SKM-1 (cell line): ENCODE results near the gene MYO1C.
"Not testable (repeated sequence)": the region's sequence is repeated elsewhere in the genome, so short reads cannot be mapped to it uniquely, and the experiment has no call there.

Experiments used
- DNase-seq: peaks from one replicate; lab custom pipeline; 2025; ENCODE audit not compliant: unreplicated experiment; lab: John Stamatoyannopoulos, UW

The MYO1C gene, protein sequence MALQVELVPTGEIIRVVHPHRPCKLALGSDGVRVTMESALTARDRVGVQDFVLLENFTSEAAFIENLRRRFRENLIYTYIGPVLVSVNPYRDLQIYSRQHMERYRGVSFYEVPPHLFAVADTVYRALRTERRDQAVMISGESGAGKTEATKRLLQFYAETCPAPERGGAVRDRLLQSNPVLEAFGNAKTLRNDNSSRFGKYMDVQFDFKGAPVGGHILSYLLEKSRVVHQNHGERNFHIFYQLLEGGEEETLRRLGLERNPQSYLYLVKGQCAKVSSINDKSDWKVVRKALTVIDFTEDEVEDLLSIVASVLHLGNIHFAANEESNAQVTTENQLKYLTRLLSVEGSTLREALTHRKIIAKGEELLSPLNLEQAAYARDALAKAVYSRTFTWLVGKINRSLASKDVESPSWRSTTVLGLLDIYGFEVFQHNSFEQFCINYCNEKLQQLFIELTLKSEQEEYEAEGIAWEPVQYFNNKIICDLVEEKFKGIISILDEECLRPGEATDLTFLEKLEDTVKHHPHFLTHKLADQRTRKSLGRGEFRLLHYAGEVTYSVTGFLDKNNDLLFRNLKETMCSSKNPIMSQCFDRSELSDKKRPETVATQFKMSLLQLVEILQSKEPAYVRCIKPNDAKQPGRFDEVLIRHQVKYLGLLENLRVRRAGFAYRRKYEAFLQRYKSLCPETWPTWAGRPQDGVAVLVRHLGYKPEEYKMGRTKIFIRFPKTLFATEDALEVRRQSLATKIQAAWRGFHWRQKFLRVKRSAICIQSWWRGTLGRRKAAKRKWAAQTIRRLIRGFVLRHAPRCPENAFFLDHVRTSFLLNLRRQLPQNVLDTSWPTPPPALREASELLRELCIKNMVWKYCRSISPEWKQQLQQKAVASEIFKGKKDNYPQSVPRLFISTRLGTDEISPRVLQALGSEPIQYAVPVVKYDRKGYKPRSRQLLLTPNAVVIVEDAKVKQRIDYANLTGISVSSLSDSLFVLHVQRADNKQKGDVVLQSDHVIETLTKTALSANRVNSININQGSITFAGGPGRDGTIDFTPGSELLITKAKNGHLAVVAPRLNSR

GRCh38 chr17:1492249-1493206 is at the start of gene MYO1C:
MYO1C (minus strand) TSS chr17:1492686; CDS start chr17:1492487, 199 bp downstream.
- DNase-seq = no peak

- DNase-seq = no peak
These were observed 49.0 kb upstream of the MYO1C start for GRCh38 chr17:1541367-1541904.

DNA sequence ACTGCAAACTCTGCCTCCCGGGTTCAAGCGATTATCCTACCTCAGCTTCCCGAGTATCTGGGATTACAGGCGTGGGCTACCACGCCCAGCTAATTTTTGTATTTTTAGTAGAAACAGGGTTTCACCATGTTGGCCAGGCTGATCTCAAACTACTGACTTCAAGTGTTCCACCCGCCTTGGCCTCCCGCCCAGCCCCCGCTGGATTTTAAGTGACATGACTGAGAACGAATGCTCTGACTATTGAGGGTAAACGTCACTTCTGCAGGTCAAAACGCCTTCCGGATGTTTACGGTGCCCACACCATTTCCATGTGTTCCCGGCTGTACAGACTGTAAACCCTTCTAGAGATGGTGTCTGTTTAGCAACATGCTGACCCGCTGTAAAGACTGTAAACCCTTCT is 47.3 kb upstream of the MYO1C start:
- no peak for DNase-seq

DNA sequence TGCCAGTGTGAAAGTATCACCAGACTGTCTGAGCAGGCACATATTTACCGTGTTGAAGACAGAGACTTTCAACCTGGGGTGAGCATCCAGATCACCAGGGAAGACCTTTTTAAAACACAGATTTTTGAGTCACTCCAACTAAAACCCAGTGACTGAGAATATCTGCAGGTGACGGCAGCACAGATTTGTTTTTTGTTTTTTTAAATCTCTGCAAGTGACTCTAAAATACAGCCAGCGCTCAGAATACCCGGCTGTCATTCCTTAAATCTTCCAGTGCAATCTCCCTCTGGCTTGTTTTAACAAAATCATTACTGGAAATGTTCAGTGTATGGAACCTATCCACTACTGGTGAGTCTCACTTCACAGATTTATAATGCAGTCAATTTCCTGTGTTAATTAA is 43.3 kb upstream of the MYO1C start:
- DNase-seq = no peak

DNA sequence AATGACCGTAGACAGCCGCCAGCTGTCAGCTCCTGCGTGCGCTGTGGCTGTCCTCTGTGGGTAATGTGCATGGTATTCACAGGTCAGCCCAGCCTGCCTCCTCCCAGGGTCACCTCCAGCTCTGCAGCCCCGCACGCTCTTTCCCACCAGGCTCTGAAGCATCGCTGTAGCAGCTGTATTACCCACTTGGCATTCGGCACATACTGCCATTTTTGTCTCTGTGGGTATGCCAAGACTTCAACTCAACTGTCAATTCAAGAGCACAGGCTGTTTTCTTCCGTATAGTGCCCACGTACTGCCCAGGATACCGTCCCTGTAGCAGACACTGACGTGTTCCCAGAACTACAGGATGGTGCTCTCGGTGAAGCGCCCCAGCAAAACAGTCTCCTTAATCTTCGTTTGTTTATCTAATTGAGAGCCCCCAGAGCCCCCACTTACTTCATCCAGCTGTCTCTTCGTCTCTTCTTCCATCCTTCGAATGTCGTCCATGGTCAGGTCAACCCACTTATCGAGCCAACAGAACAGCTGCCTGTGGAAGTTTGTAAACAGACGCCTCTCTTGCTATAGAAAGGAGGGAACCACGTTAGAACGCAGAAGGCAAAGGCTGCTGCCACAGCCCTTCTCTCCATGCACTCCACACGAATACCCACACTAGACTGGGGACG is 41.3 kb upstream of the MYO1C start:
- DNase-seq = no peak

- DNase-seq = peak; percentile 3
These were observed 40.5 kb upstream of the MYO1C start for GRCh38 chr17:1532836-1533602.

DNA sequence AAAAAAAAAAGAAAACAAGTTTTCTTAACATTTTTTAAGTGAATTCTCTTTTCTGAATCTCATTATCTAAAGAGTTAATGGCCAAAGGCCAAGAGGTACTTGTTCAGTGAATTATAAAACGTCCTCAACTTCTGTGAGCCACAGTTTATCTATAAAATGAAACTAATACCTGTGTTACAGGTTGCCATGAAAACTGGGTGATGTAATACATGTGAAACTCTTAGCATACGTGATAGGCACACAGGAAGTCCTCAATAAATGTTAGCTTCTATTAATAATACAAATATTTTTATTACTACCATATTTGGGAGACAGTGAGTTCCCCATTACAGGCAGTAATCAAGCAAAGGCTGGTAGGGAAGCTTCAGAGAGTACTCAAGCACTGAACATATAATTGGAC is 37.4 kb upstream of the MYO1C start:
- DNase-seq = no peak

DNA sequence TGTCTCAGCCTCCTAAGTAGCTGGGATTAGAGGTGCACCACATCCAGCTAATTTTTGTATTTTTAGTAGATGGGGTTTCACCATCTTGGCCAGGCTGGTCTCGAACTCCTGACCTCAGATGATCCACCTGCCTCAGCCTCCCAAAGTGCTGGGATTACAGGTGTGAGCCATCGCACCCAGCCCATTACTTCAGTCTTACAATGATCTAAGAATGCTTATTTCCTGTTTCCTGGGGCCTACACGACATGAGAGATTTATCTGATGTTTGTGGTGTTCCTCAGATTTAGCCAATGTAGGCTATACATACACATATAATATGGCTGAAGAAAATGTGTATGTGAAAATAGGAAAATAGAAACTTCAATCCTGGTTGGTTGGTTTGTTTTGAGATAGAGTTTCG is 34.4 kb upstream of the MYO1C start:
- DNase-seq = not testable (repeated sequence)

DNA sequence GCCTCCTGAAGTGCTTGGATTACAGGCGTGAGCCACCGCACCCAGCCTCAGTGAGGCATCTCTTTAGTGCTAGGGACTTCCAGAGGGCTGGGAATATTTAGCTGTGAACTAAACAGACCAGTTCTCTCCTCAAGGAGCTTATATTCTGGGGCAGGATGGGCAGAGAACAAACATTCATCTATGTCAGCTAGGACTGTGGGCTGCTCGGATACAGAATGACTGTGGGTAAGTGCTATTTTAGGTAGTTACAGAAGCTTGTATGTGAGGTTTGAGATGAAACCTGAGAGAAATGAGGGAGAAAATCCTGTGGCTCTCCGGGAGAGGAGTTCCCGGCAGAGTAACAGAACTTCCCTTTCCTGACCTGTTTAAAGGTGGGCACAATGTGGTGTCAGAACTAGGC is 30.1 kb upstream of the MYO1C start:
- DNase-seq = no peak

GRCh38 chr17:1521086-1521640 is 28.7 kb upstream of the MYO1C start:
- DNase-seq = no peak

DNA sequence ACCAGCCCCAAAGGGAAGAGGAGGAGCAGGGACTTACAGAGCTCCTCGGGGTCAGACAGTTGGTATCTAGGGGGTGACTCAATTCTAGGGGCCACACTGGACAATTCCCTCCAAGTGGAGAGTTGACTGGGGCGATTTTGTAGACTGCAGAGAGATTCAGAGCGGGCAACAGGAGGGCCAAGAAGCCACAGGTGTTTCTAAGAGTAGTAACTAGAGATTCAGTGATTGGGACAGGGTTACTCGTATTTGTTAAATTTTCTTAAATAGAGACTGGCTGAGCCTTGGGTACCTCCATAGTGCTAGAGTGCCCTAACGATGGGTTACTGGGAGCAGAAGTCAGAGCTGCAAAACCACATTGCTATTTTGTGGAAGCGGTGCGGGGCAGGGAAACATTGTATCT is 27.2 kb upstream of the MYO1C start:
- DNase-seq = no peak

GRCh38 chr17:1518410-1518809 is 25.9 kb upstream of the MYO1C start:
- no peak for DNase-seq

- DNase-seq = peak; percentile 76
These were observed 24.1 kb upstream of the MYO1C start, which contains the start of gene INPP5K for GRCh38 chr17:1516388-1517161. INPP5K (minus strand) TSS chr17:1516612; CDS start chr17:1516499, 113 bp downstream.

GRCh38 chr17:1515640-1516387 is 23.3 kb upstream of the MYO1C start:
- no peak for DNase-seq

- DNase-seq = no peak
These were observed 19.9 kb upstream of the MYO1C start for GRCh38 chr17:1512351-1512750.

DNA sequence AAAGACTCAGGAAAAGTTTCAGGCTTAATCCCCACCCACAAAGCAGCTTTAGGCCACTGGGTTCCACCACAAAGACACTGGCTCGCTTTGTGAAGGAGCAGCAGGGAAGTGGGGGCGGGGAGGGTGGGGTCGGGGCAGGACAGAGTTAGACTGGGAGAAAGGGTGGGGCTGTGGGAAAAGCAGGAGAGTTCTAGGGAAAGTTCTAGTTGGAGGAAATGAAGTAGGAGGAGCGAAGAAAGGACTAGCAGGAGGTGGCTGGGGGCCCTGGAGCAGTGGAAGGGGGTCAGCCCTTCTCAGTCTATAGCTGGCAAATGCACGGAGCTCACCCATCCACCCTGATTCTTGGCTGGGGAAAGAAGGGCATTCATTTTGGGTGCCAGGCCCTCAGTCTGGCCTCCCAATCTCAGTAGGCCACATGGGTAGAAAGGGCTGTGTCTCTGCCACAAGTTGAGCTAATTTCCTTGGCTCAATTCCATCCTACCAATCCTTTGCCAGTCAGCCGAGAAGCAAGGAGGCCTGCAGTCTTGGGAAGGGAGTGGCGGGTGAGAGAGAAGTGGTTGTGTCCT is 19.4 kb upstream of the MYO1C start:
- no peak for DNase-seq

GRCh38 chr17:1511290-1511689 is 18.8 kb upstream of the MYO1C start:
- no peak for DNase-seq
